Testis (tissue), 3 donors: ENCODE measurements around the gene TTLL7. TPM values are rescaled to one million over a fixed set of nuclear protein-coding genes. Genes with fewer than 3 reads are reported as not detected.
"Not testable (repeated sequence)": the region's sequence is repeated elsewhere in the genome, so short reads cannot be mapped to it uniquely, and the experiment has no call there.

Source experiments
- DNase-seq: peaks from one replicate; pipeline ENCODE4 v3.0.0-alpha.2; 2019
- H3K27ac ChIP-seq, 2 donors: fragments of 200-600 bp; sonication (generic); one replicate each; pipeline ENCODE4 v1.5.1; 2019
- H3K27me3 ChIP-seq: fragments of 200-600 bp; sonication (generic); one replicate; pipeline ENCODE4 v1.5.1; 2019
- H3K36me3 ChIP-seq: fragments of 200-600 bp; sonication (generic); one replicate; pipeline ENCODE4 v1.5.1; 2017; ENCODE audit warnings: low read depth; ENCODE audit errors: missing control alignments
- H3K4me1 ChIP-seq: fragments of 200-600 bp; sonication (generic); one replicate; pipeline ENCODE4 v1.5.1; 2019
- H3K4me3 ChIP-seq, 2 donors: fragments of 200-600 bp; sonication (generic); one replicate each; pipeline ENCODE4 v1.5.1; 2017 to 2019
- H3K9me3 ChIP-seq: fragments of 200-600 bp; sonication (generic); one replicate; pipeline ENCODE4 v1.5.1; 2017
- POLR2A ChIP-seq: fragments of 450-650 bp; IDR thresholded peaks from one replicate; pipeline ENCODE4 v1.6.1; 2017; ENCODE audit warnings: antibody characterized with exemption, mild to moderate bottlenecking, moderate library complexity
- whole genome bisulfite sequencing, 2 donors: methylation state at CpG; one replicate each; pipeline ENCODE4 v1.1.5; 2018; 5-methylcytosine and 5-hydroxymethylcytosine counted together
- intact Hi-C: fragments of 100-400 bp; cut with DNase I; formaldehyde crosslinking; loops from one replicate; pipeline ENCODE4 v1.15.1; 2023; ENCODE audit warnings: low total_unique reads
- polyA plus RNA-seq: library from polyadenylated mRNA; stranded (reverse); fragments of 350-450 nt; fragmentation: Illumina TruSeq; extraction: RNeasy Lipid Tissue Mini Kit (QIAGEN cat#74804); gene quantifications from one replicate; pipeline ENCODE4 v1.2.3, GENCODE V29; 2014; ENCODE audit warnings: low read depth, low replicate concordance; ENCODE audit not compliant: insufficient read depth
- total RNA-seq, 2 donors: library from RNA; depleted of rRNA; stranded (reverse); fragments of >200 nt; gene quantifications; one replicate each; pipeline ENCODE4 v1.2.3, GENCODE V29; 2016
- TF ChIP-seq, protein P1 (sequence below), 3 experiments: fragments of 450-650 bp in 2 of 3; fragments of 200-600 bp in 1 of 3; sonication (generic) in 1 of 3; IDR thresholded peaks; one replicate each; pipeline ENCODE4 v1.5.1; 2016 to 2019; ENCODE audit warnings: antibody characterized with exemption in 3 of 3, mild to moderate bottlenecking in 2 of 3, moderate library complexity in 1 of 3

TTLL7 gene
- total and polyA plus RNA-seq, 3 donors from 2014 or later, result 22.4 to 35.2 (median 28.6) TPM

DNA sequence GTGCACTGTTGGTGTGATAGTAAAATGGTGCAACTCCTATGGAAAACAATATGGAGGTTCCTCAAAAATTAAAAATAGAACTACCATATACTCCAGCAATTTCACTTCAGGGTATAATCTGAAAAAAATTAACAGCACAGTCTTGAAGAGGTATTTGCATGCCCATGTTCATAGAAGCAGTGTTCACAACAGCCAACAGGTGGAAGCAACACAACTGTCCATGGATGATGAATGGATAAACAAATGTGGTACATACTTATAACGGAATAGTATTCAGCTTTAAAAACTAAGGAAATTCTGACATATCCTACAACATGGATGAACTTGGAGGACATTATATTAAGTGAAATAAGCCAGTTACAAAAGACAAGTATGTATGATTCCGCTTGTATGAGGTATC lies 8.2 kb downstream of the TTLL7 start:
- no peaks in the 10 kb centered on the region for H3K4me1 ChIP-seq
- TF ChIP-seq, protein P1, sequence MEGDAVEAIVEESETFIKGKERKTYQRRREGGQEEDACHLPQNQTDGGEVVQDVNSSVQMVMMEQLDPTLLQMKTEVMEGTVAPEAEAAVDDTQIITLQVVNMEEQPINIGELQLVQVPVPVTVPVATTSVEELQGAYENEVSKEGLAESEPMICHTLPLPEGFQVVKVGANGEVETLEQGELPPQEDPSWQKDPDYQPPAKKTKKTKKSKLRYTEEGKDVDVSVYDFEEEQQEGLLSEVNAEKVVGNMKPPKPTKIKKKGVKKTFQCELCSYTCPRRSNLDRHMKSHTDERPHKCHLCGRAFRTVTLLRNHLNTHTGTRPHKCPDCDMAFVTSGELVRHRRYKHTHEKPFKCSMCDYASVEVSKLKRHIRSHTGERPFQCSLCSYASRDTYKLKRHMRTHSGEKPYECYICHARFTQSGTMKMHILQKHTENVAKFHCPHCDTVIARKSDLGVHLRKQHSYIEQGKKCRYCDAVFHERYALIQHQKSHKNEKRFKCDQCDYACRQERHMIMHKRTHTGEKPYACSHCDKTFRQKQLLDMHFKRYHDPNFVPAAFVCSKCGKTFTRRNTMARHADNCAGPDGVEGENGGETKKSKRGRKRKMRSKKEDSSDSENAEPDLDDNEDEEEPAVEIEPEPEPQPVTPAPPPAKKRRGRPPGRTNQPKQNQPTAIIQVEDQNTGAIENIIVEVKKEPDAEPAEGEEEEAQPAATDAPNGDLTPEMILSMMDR (IDR thresholded peaks at IDR 0.05), result no peak
- TF ChIP-seq POLR2A, result no peak
- no peak for DNase-seq
- no peak overlapping the region for H3K27ac ChIP-seq
- H3K9me3 ChIP-seq, result no peaks in the 10 kb centered on the region
- H3K4me3 ChIP-seq, result no peak overlapping the region
- H3K27me3 ChIP-seq, result no peaks in the 10 kb centered on the region
- H3K36me3 ChIP-seq, result no peaks in the 10 kb centered on the region
- WGBS, 2 donors, result 94 to 96% methylated on average over 2 of the region's 2 CpGs
- intact Hi-C loops, result no loop called here

DNA sequence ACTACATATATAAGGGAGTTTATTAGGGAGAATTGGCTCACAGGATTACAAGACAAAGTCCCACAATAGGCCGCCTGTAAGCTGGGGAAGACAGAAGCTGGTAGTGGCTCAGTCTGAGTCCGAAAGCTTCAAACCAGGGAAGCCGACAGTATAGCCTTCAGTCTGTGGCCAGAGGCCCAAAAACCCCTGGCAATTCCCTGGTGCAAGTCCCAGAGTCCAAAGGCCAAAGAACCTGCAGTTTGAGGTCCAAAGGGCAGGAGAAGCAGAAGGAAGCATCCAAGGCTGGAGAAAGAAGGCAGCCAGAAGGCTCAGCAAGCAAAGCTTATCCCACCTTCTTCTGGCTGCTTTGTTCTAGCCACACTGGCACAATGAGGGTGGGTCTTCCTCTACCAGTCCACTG lies 13.9 kb downstream of the TTLL7 start:
- H3K4me1 ChIP-seq, result no peaks in the 10 kb centered on the region
- no peak for DNase-seq
- intact Hi-C loops, result no loop called here
- no peak for TF ChIP-seq POLR2A
- TF ChIP-seq, protein P1 (IDR thresholded peaks at IDR 0.05), result no peak
- no peaks in the 10 kb centered on the region for H3K9me3 ChIP-seq
- no peaks in the 10 kb centered on the region for H3K27me3 ChIP-seq
- no peak overlapping the region for H3K4me3 ChIP-seq
- no peaks in the 10 kb centered on the region for H3K36me3 ChIP-seq
- 94 to 97% methylated on average over 3 of the region's 3 CpGs for WGBS, 2 donors
- no peak overlapping the region for H3K27ac ChIP-seq

DNA sequence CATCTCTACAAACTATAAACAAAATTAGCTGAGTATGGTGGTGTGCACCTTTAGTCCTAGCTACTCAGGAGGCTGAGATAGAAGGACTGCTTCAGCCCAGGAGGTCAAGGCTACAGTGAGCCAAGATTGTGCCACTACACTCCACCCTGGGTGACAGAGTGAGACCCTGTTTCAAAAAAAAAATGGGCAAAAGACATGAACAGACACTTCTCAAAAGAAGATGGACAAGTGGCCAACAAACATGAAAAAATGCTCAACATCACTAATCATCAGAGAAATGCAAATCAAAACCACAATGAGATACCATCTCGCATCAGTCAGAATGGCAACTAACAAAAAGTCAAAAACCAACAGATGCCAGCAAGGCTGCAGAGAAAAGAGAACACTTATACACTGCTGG lies 15.0 kb downstream of the TTLL7 start:
- H3K27me3 ChIP-seq, H3K4me1 ChIP-seq, H3K9me3 ChIP-seq, H3K27ac ChIP-seq, DNase-seq, H3K36me3 ChIP-seq, intact Hi-C loops, H3K4me3 ChIP-seq: not testable (repeated sequence)
- WGBS, 2 donors, result 88 to 100% methylated on average over 1 of the region's 1 CpG

DNA sequence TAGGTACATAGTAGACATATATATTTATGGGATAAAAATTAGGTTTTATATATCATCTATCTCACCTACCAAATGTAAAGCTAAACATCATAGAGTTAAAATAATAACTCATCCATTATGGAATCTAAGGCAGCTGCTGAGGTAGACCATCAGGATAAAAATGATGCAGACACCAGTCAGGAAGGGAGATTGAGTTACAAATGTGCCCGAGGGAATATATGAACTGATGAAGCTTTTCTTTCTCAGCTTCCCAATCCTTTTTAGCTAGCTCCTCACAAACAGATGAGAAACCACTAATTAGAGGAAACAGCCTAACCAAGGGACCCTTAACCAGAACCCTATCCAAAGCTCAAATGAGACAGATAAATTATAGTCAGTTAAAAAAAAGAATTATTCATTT lies 20.9 kb downstream of the TTLL7 start:
- Histone ChIP-seq H3K4me3 (no peak overlapping the region), H3K4me1 (no peaks in the 10 kb centered on the region), H3K36me3 (no peaks in the 10 kb centered on the region), H3K9me3 (no peaks in the 10 kb centered on the region), H3K27me3 (no peaks in the 10 kb centered on the region), H3K27ac (no peak overlapping the region)
- DNase-seq, result no peak
- WGBS, 2 donors, result 76 to 91% methylated on average over 1 of the region's 1 CpG
- intact Hi-C loops, result no loop called here
- TF ChIP-seq POLR2A, result no peak
- TF ChIP-seq, protein P1 (IDR thresholded peaks at IDR 0.05), result no peak

DNA sequence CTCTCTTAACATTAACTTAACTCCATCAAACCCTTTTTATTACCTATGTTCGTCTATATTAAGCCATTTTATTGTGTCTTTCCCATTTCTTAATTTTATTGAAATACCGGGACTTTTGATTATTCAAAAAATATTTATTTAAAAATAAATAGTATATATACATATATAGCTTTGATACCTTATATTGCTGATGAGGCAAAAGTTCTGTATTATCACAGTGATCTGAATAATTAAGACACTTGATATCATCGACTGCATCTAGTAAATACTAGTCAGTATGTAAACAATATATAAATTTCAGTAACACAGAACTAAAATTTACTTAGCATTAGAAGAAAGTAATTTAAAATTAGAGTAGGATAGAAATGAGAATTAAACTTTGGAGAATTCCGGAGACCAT lies 22.0 kb downstream of the TTLL7 start:
- TF ChIP-seq POLR2A, result no peak
- TF ChIP-seq, protein P1 (IDR thresholded peaks at IDR 0.05), result no peak

More for the DNA sequence above, 22.0 kb downstream of the TTLL7 start:
- no peak overlapping the region for H3K27ac ChIP-seq
- H3K36me3 ChIP-seq, result no peaks in the 10 kb centered on the region
- WGBS, 2 donors, result 71 to 91% methylated on average over 4 of the region's 4 CpGs
- no peaks in the 10 kb centered on the region for H3K27me3 ChIP-seq
- intact Hi-C loops, result no loop called here
- DNase-seq, result no peak
- no peaks in the 10 kb centered on the region for H3K9me3 ChIP-seq
- no peaks in the 10 kb centered on the region for H3K4me1 ChIP-seq
- H3K4me3 ChIP-seq, result no peak overlapping the region
